ENCODE results near the gene TLL2. TPM values are rescaled to one million over a fixed set of nuclear protein-coding genes. Genes with fewer than 3 reads are reported as not detected.

The TLL2 gene
- total RNA-seq, 1 donor from 2014 or later: not detected

- intact Hi-C loops (cut with DNase I): no loop called here
- ATAC-seq: no peak
- TF ChIP-seq, protein P1, sequence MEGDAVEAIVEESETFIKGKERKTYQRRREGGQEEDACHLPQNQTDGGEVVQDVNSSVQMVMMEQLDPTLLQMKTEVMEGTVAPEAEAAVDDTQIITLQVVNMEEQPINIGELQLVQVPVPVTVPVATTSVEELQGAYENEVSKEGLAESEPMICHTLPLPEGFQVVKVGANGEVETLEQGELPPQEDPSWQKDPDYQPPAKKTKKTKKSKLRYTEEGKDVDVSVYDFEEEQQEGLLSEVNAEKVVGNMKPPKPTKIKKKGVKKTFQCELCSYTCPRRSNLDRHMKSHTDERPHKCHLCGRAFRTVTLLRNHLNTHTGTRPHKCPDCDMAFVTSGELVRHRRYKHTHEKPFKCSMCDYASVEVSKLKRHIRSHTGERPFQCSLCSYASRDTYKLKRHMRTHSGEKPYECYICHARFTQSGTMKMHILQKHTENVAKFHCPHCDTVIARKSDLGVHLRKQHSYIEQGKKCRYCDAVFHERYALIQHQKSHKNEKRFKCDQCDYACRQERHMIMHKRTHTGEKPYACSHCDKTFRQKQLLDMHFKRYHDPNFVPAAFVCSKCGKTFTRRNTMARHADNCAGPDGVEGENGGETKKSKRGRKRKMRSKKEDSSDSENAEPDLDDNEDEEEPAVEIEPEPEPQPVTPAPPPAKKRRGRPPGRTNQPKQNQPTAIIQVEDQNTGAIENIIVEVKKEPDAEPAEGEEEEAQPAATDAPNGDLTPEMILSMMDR (IDR thresholded peaks at IDR 0.05): no peak
Observed at GRCh38 chr10:96327462-96327861, 186.3 kb downstream of the TLL2 start.

GRCh38 chr10:96325719-96326373 is 187.9 kb downstream of the TLL2 start:
- Histone ChIP-seq H3K27ac (no peak overlapping the region), H3K4me1 (no peaks in the 10 kb centered on the region), H3K36me3 (no peaks in the 10 kb centered on the region), H3K9me3 (no peaks in the 10 kb centered on the region), H3K4me3 (no peak overlapping the region), H3K27me3 (no peaks in the 10 kb centered on the region)
- DNase-seq: no peak
- intact Hi-C loops (cut with DNase I): no loop called here
- no peak for ATAC-seq
- TF ChIP-seq, protein P1 (IDR thresholded peaks at IDR 0.05): no peak

More at GRCh38 chr10:96327462-96327861, 186.3 kb downstream of the TLL2 start:
- no peaks in the 10 kb centered on the region for H3K36me3 ChIP-seq
- no peak for DNase-seq
- H3K4me3 ChIP-seq: no peak overlapping the region
- no peaks in the 10 kb centered on the region for H3K4me1 ChIP-seq
- H3K27me3 ChIP-seq: no peaks in the 10 kb centered on the region
- no peaks in the 10 kb centered on the region for H3K9me3 ChIP-seq
- H3K27ac ChIP-seq: no peak overlapping the region

DNA sequence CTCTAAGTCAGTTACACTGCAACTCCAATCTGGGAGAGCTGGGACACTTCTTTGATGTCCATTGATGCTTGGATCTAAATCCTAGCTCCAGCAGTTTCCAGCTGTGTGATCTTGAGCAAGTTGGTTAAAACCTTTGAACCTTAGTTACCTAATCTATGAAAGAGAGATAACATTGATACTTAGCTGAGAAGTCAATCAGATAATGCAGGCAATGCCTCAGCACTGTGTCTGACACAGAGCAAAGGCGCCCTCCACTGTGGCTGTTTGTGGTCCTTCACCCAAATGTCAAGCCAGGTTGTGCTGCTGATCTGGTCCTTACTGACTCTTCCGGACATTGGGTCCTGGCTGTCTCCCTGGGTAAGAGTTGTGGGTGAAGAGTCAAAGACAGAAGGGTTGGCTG is 189.3 kb downstream of the TLL2 start:
- TF ChIP-seq, protein P1 (IDR thresholded peaks at IDR 0.05): no peak
- no peaks in the 10 kb centered on the region for H3K36me3 ChIP-seq
- intact Hi-C loops (cut with DNase I): no loop called here
- no peak for ATAC-seq
- H3K9me3 ChIP-seq: no peaks in the 10 kb centered on the region
- H3K27ac ChIP-seq: no peak overlapping the region
- no peaks in the 10 kb centered on the region for H3K27me3 ChIP-seq
- DNase-seq: no peak
- H3K4me3 ChIP-seq: no peak overlapping the region
- H3K4me1 ChIP-seq: no peaks in the 10 kb centered on the region

GRCh38 chr10:96322275-96322674 is 191.5 kb downstream of the TLL2 start:
- Histone ChIP-seq H3K27me3 (no peaks in the 10 kb centered on the region), H3K36me3 (no peaks in the 10 kb centered on the region), H3K9me3 (no peaks in the 10 kb centered on the region), H3K4me1 (no peaks in the 10 kb centered on the region), H3K27ac (no peak overlapping the region), H3K4me3 (no peak overlapping the region)
- intact Hi-C loops (cut with DNase I): no loop called here
- no peak for DNase-seq
- no peak for ATAC-seq
- TF ChIP-seq, protein P1 (IDR thresholded peaks at IDR 0.05): no peak

DNA sequence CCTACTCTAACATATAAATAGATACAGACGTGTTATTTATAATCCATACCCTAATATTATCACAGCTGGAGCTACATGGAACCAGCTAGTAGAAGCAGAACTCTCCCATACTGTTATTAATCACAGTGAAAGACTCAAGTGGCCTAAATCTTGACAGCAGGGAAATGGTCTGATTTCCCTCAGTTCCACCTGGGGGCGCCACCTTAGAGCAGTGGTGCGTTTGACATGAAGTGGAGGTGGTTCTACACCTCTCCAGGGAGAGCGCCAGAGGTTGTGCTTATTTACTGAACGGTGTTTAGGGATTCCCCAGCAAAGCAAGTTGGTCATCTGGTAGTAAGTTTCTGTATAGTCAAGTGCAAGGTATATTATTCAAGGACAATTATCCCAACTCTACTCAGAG is 191.9 kb downstream of the TLL2 start:
- TF ChIP-seq, protein P1 (IDR thresholded peaks at IDR 0.05): no peak
- ATAC-seq (no peak), DNase-seq (no peak)
- H3K4me1 ChIP-seq: no peaks in the 10 kb centered on the region
- intact Hi-C loops (cut with DNase I): no loop called here
- H3K36me3 ChIP-seq: no peaks in the 10 kb centered on the region
- no peak overlapping the region for H3K4me3 ChIP-seq
- no peak overlapping the region for H3K27ac ChIP-seq
- H3K9me3 ChIP-seq: no peaks in the 10 kb centered on the region
- H3K27me3 ChIP-seq: no peaks in the 10 kb centered on the region
